ENCODE measurements around the gene ARHGAP22. TPM values are rescaled to one million over a fixed set of nuclear protein-coding genes. Genes with fewer than 3 reads are reported as not detected.

ARHGAP22 gene
- total and polyA plus RNA-seq, 2 experiments from 2014 or later = 4.8 to 10.7 TPM

- H3K27me3 ChIP-seq (ENCODE audit: insufficient read depth) = no peaks in the 10 kb centered on the region
- TF ChIP-seq JUNB (IDR thresholded peaks at IDR 0.05; ENCODE audit: unreplicated experiment) (no peak), ZNF462 (CRISPR knock-in tag; IDR thresholded peaks at IDR 0.05) (no peak), REST (IDR thresholded peaks at IDR 0.05; ENCODE audit: unreplicated experiment) (no peak), ZNF331 (CRISPR knock-in tag; IDR thresholded peaks at IDR 0.05; ENCODE audit: low read depth) (no peak), STAT1 (IDR thresholded peaks at IDR 0.05; ENCODE audit: unreplicated experiment) (no peak), CREB1 (CRISPR knock-in tag; IDR thresholded peaks at IDR 0.05; ENCODE audit: low read depth) (no peak), EZH2phosphoT487 (IDR thresholded peaks at IDR 0.05; ENCODE audit: unreplicated experiment) (no peak), CTCF (conservative IDR thresholded peaks at IDR 0.05; ENCODE audit: low read depth in 2 of 2) (no peak), ZNF114 (CRISPR knock-in tag; IDR thresholded peaks at IDR 0.05) (no peak)
These were observed 32.0 kb upstream of the ARHGAP22 start for GRCh38 chr10:48636901-48637300.

More at GRCh38 chr10:48636901-48637300, 32.0 kb upstream of the ARHGAP22 start:
- H3K4me1 ChIP-seq (ENCODE audit: insufficient read depth) = no peaks in the 10 kb centered on the region
- DNase-seq (ENCODE audit: low spot score) (no peak), ATAC-seq (no peak)
- no peaks in the 10 kb centered on the region for H3K36me3 Mint-ChIP-seq (ENCODE audit: low read depth)
- no peak overlapping the region for H3K4me3 ChIP-seq
- H3K9me2 ChIP-seq (ENCODE audit: insufficient read depth) = no peaks in the 10 kb centered on the region
- H3K27ac Mint-ChIP-seq = no peak overlapping the region
- H3K4me3 Mint-ChIP-seq = no peak overlapping the region
- H3K4me1 Mint-ChIP-seq = no peaks in the 10 kb centered on the region; the same call in 2 of the 3 replicates
- no peaks in the 10 kb centered on the region for H3K36me3 ChIP-seq (ENCODE audit: insufficient read depth)
- H3F3A ChIP-seq (replicated peaks; ENCODE audit: low read depth) = no peaks in the 10 kb centered on the region
- peaks cover 13% of the 10 kb centered on the region for H3K9me3 Mint-ChIP-seq
- H4K20me1 ChIP-seq (replicated peaks; ENCODE audit: insufficient read depth) = no peaks in the 10 kb centered on the region
- H3K27ac ChIP-seq (ENCODE audit: low read depth) = no peak overlapping the region
- peaks cover 3% of the 10 kb centered on the region for H3K27me3 Mint-ChIP-seq (ENCODE audit: insufficient read depth, low read depth, poor library complexity)
- H3K4me2 ChIP-seq = no peak overlapping the region
- H3K79me2 ChIP-seq (replicated peaks; ENCODE audit: insufficient read depth) = no peaks in the 10 kb centered on the region
- no peak overlapping the region for H2AFZ ChIP-seq

Measured in GM23338 (cell line).